H1 (cell line): Measurements from ENCODE around the gene TMEM18.

ENCODE experiments used
- BACH1 ChIP-seq: IDR thresholded peaks from 2 replicates; pipeline ENCODE4 v1.6.1; 2012; ENCODE audit warnings: low read length, improper control_type of control experiment
- CTCF ChIP-seq, 3 experiments: IDR thresholded peaks; 1 replicate in 2 of 3; 2 replicates in 1 of 3; pipeline versions ENCODE4 v1.5.1 to v1.6.1; 2011; ENCODE audit warnings: low read length in 3 of 3, mild to moderate bottlenecking in 3 of 3, inconsistent platforms in 2 of 3, low read depth in 1 of 3, moderate library complexity in 1 of 3; ENCODE audit not compliant: insufficient read depth in 1 of 3; ENCODE audit errors: control extremely low read depth in 1 of 3
- E2F6 ChIP-seq: IDR thresholded peaks from 2 replicates; pipeline ENCODE4 v1.6.1; 2012; ENCODE audit warnings: inconsistent platforms
- EP300 ChIP-seq, 2 experiments: IDR thresholded peaks; 1 replicate in 1 of 2; 2 replicates in 1 of 2; pipeline ENCODE4 v1.6.1; 2011 to 2012; ENCODE audit warnings: low read depth in 2 of 2, low read length in 2 of 2, mild to moderate bottlenecking in 2 of 2, borderline replicate concordance in 1 of 2, inconsistent platforms in 1 of 2, moderate library complexity in 1 of 2
- EZH2 ChIP-seq: fragments of 200-600 bp; sonication (generic); IDR thresholded peaks from 2 replicates; pipeline ENCODE4 v1.7.1; 2012; ENCODE audit warnings: low read depth, mild to moderate bottlenecking, moderate library complexity, low read length, inconsistent platforms; ENCODE audit not compliant: severe bottlenecking
- GTF2F1 ChIP-seq: IDR thresholded peaks from 2 replicates; pipeline ENCODE4 v1.6.1; 2012; ENCODE audit warnings: low read depth, low read length, improper control_type of control experiment, borderline replicate concordance
- HDAC2 ChIP-seq, 2 experiments: fragments of 300-600 bp in 1 of 2; sonication (generic) in 1 of 2; IDR thresholded peaks; 2 replicates each; pipeline ENCODE4 v1.6.1; 2011 to 2012; ENCODE audit warnings: low read depth in 2 of 2, low read length in 2 of 2, mild to moderate bottlenecking in 2 of 2, moderate library complexity in 2 of 2, borderline replicate concordance in 1 of 2, inconsistent platforms in 1 of 2
- POLR2A ChIP-seq, 2 experiments: IDR thresholded peaks; 1 replicate in 1 of 2; 2 replicates in 1 of 2; pipeline ENCODE4 v1.6.1; 2011; ENCODE audit warnings: low read depth in 2 of 2, low read length in 2 of 2, mild to moderate bottlenecking in 2 of 2; ENCODE audit errors: control extremely low read depth in 1 of 2
- TAF1 ChIP-seq: IDR thresholded peaks from 2 replicates; pipeline ENCODE4 v1.6.1; 2011; ENCODE audit warnings: mild to moderate bottlenecking, low read depth, low read length
- TCF12 ChIP-seq: IDR thresholded peaks from 2 replicates; pipeline ENCODE4 v1.6.1; 2011; ENCODE audit warnings: low read depth, mild to moderate bottlenecking, low read length
- TEAD4 ChIP-seq: IDR thresholded peaks from 2 replicates; pipeline ENCODE4 v1.6.1; 2012; ENCODE audit warnings: low read depth, low read length, inconsistent platforms, mixed read lengths

GRCh38 chr2:624551-625347 is 52.5 kb downstream of the TMEM18 start:
- no peak for TF ChIP-seq EZH2
- no peak for TF ChIP-seq CTCF (IDR thresholded peaks at IDR 0.05; ENCODE audit: control extremely low read depth in 1 of 3, insufficient read depth in 1 of 3, low read depth in 1 of 3, low read length in 3 of 3)
- TF ChIP-seq EP300 (IDR thresholded peaks at IDR 0.05; ENCODE audit: borderline replicate concordance in 1 of 2, low read depth in 2 of 2, low read length in 2 of 2), result no peak
- no peak for TF ChIP-seq TCF12
- no peak for TF ChIP-seq TAF1
- no peak for TF ChIP-seq HDAC2 (IDR thresholded peaks at IDR 0.05; ENCODE audit: borderline replicate concordance in 1 of 2, low read depth in 2 of 2, low read length in 2 of 2)
- no peak for TF ChIP-seq POLR2A (IDR thresholded peaks at IDR 0.05; ENCODE audit: control extremely low read depth in 1 of 2, low read depth in 2 of 2, low read length in 2 of 2)
- no peak for TF ChIP-seq TEAD4
- no peak for TF ChIP-seq BACH1
- no peak for TF ChIP-seq GTF2F1
- no peak for TF ChIP-seq E2F6
